GM18868 (cell line): ENCODE measurements around the gene ITCH.
"Not testable (repeated sequence)": the region's sequence is repeated elsewhere in the genome, so short reads cannot be mapped to it uniquely, and the experiment has no call there.

Experiments
- ATAC-seq: cut with Tn5 transposase; IDR thresholded peaks from one replicate; pipeline ENCODE4 v1.9.1; 2021; ENCODE audit warnings: mild to moderate bottlenecking, moderate library complexity; ENCODE audit not compliant: unreplicated experiment

ITCH gene

DNA sequence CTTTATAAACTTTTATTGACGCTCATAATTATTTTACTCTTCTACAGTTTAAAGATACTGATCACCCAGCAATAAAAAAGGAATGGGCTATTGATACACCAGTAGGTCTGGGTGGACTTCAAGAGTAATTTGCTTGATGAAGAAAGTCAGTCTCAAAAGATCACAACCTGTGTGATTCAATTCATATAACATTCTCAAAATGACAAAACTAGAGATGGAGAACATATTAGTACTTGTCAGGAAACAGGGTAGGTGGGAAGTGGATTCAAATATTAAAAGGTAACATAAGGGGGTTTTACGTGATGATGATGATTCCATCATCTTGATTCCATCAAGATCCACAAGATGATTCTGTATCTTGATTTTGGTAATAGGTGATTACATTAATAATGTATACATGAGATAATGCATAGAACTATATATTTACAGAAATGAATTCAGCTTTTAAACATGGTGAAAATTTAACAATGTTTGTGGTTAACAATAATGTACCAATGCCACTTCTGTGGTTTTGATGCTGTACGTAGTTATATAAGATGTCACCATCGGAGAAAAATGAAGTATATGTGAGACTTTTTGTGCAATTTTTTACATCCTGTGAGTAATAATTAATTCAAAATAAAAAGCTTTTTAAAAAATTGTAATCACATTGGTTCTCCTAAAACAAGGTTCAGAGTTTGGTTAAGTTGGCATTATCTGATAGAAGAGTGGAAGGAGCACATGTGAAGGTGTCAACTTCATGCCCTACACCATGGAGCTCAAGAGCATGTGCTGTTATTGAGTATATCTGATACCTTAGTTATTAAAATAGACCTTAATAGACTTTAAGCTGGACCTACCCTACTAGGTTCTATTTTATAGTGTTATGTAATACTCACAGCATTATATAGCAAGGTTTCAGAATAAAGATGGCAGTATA, 86.9 kb downstream of the ITCH start:
- no peak for ATAC-seq

DNA sequence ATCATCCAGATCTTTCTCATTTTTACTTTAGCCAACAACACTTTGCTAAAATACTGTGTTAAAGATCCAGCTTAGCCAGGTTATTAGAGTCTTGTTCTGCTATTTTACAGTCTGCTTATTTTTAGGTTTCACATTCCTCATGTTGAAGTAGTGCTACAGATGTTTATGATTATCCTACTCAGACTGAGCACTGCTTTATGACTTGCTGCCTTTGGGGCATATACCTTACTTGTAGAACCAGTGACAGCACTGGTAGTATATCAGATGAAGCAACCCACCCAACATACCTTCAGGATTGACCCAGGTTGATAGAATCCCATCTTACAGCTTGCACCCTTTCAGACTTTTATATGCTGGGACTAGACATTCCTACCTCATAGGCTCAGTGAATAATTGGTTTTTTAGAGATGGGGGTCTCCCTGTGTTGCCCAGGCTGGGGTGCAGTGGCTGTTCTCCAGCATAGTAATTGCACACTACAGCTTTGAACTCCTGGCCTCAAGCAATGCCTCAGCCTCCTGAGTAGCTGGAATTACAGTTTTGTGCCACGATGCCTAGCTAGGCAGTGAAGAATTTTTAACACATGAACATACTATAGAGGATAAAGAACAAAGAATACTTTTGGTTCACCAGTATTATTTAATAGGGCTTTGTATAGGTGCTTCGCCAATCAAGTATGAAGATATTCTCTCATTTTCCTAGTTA, 89.4 kb downstream of the ITCH start:
- ATAC-seq: no peak

DNA sequence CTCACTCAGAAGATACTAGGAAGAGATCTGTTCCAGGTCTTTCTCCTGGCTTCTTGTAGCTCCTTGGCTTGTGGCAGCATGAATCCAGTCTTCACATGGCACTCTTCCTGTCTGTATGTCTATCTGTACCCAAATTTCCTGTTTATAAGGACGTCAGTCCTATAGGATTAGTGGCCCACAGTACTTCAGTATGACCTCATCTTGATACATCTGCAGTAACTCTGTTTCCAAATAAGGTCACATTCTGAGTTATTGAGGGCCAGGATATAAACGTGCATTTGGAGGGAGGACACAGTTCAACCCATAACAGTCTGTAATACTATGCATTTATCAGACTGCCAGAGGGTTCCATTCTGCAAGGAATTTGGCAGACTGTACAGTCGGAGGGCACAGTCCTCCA, 95.6 kb downstream of the ITCH start:
- ATAC-seq: no peak

DNA sequence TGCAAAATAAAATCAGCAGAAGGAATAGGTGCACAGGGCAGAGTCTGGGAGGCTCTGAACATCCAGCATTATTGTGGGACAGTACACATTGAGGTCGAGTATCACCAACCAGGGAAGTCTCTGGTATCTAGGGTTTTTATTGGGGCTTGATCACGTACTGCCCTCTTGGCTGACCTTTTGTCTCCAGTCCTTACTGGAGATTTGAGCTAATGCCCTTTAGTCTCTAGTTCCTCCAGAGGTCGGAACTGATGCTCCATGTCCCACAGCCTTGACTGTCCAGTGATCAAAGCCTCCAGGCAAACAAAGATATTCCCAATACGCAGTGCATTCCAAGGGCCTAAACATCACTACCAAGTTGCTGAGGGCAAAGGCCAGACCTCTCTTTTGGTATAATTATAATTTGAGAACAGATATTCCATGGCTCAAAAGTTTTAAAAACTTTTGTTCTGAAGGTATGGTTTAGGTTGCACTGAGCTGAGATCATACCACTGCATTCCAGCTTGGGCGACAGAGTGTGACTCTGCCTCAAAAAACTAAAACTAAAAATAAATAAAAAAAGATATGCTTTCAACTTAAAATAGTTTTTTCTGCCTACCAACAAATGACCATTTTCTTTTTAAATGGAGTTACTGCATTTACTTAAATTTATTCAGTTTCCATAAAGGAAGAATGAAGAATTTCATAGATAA, 96.3 kb downstream of the ITCH start:
- no peak for ATAC-seq

DNA sequence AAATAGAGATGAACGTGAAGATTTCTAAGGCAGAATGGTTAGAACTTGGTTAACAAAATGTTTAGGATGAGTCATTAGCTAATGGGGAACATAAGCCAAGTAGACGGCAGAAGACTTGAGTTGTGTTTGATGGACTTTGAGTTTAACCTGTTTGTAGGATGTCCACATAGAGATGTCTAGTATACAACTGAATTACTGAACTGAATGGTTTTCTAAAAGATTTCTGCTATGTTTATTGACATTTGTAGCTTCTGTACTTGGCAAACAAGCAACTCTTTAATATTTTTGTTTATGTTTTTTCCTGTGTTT, 98.7 kb downstream of the ITCH start:
- no peak for ATAC-seq

DNA sequence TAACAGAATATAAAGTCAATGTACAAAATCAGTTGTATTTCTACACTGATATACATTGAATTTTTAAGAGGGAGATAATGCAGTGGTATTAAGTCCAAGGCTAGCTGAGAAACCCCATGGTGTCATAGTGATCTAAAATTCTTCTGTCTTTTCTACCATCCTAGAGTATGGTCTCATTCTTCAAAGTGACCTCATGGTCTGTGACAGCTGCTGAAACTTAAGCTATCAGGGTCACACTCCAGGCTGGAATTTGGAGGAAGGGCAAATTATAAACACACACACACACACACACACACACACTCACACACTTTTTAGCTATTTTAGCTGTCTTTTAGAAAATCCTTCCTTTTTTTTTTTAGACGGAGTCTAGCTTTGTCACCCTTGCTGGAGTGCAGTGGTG, 105.9 kb downstream of the ITCH start:
- ATAC-seq: no peak

DNA sequence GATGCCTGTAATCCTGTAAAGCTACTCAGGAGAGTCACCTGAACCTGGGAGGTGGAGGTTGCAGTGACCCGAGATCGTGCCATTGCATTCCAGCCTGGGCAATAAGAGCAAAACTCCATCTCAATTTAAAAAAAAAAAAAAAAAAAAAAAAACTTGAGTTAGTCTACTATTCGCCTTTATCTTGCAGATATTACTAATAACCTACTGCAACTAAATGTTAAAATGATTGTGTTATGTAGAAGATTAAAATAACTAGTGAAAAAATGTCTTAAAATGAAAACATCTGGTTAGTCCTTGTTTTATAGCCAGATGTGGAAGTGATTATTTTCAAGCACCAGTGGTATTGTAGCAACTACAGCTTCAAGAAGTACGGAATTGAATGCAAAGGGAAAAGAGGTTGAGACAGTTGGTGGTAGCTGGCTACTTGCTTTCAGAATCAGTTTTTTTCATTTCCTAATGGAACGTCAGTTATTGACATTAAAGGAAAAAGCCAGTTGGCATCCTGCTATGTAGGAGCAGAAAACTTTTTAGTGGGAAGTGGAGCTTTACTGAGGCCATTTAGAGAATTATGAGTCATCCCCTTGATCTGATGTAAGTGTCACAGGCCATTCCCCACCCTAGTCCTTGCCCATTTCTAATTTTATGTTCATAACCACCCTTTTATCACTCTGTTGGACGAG, 109.3 kb downstream of the ITCH start:
- no peak for ATAC-seq

DNA sequence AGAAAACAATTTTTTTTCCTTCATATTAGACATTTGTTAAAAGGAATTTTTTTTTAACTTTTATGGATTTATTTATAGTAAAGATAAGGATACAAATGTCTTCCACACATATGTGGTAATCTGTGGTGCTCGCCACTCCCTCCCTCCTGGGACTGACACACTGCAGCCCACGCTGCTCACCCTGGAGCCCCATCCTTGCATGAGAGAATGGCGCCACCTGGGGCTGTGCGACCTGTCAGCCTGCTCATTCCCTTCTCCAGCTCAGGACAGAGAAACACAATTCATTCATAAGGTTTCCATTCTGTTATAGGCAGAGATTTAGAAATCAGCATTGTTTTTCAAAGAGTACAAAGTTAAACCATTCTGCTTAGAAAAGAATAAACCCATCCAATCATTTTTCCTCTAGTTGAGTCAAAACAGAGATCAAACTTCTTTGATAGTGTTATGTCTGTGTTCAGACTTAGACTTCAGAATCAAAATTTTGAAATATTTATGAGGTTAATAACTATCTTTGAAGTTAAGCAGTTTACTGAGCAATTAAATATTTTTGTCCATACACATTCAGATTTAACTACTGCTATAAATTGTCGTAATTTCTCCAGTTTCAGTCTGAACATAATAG, 110.3 kb downstream of the ITCH start:
- ATAC-seq: no peak

DNA sequence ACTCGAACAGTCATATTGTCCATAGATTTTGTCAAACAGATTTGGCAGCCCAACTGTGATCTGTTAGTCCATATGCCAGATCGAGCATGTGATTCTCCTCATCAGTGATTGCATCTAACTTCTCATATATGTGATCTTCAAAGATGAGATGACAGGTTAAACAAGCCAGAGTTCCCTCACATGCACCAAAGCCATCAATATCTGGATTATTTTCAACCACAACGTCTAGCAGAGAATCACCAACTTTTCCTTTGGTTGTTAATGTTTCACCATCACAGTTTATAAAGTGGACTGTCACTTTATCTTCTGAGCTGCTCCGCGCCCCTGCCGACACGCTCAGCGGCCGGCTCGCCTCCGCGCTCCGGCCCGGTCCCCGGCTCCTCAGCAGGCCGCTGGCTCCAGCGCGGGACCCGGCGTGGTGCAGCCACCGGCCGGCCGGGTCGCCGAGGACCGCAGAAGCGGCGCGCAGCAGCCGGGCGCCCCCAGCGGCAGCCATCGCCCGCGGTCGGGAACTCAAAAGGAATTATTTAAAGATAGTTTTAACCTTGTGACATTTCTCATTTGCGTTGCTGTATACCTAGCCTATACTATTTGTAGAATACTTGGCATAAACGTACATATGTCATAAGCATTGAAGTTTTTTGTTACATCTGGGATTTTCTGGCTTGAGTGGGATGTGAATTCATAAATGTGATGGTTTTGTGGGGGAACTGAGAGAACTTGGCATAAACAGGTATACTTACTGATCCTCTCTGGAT, 113.1 kb downstream of the ITCH start:
- ATAC-seq: no peak

DNA sequence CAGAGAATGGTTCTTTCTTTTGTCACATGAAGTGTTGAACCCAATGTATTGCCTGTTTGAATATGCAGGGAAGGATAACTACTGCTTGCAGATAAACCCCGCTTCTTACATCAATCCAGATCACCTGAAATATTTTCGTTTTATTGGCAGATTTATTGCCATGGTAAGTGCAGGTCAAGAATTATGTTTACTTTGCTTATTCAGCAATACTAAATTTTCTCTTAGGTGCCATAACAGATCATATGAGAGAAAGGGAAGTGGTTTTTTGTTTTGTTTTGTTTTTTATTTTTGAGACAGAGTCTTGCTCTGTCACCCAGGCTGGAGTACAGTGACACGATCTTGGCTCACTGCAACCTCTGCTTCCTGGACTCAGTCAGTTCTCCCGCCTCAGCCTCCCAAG, 116.6 kb downstream of the ITCH start:
- no peak for ATAC-seq

DNA sequence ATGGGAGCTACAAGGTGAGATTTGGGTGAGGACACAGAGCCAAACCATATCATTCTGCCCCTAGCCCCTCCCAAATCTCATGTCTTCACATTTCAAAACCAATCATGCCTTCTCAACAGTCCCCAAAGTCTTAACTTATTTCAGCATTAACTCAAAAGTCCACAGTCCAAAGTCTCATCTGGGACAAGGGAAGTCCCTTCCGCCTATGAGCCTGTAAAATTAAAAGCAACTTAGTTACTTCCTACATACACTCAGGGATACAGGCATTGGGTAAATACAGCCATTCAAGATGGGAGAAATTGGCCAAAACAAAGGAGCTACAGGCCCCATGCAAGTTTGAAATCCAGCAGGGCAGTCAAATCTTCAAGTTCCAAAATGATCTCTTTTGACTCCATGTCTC, 119.1 kb downstream of the ITCH start:
- ATAC-seq: not testable (repeated sequence)

DNA sequence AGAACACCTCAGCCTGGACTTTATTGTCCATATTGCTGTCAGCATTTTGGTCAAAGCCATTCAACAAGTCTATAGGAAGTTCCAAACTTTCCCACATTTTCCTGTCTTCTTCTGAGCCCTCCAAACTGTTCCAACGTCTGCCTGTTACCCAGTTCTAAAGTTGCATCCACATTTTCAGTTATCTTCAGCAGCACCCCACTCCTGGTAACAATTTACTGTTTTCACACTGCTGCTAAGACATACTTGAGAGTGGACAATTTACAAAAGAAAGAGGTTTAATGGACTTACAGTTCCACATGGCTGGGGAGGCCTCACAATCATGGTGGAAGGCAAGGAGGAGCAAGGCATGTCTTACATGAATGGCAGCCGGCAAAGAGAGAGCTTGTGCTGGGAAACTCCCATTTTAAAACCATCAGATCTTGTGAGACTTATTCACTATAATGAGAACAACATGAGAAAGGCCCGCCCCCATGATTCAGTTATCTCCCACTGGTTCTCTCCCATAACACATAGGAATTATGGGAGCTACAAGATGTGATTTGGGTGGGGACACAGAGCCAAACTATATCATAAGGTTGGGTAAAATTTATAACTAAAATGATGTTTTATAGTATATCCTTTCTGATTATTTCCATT, 120.6 kb downstream of the ITCH start:
- ATAC-seq: not testable (repeated sequence)

DNA sequence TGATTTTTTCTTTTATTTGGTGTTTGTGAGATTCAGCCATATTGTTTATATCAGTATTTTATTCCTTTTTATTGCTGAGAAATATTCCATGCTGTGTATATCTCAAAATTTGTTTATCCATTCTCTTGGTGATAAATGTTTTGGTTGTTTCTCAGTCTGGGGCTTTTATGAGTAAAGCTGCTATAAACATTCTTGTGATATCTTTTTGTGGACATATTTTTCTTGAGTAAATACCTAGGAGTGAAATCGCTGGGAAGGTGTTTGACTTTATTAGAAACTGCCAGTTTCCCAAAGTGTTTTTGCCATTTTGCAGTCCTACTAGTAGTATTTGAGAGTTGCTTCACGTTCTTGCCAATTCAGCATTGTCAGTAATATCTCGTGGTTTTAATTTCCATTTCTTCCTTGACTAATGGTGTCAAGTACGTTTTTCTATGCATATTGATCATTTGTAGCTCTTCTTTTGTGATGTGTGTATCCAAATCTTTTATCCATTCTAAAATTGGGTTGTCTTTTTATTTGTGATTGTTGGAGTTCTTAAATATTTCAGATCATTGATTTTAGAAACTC, 122.1 kb downstream of the ITCH start:
- no peak for ATAC-seq

DNA sequence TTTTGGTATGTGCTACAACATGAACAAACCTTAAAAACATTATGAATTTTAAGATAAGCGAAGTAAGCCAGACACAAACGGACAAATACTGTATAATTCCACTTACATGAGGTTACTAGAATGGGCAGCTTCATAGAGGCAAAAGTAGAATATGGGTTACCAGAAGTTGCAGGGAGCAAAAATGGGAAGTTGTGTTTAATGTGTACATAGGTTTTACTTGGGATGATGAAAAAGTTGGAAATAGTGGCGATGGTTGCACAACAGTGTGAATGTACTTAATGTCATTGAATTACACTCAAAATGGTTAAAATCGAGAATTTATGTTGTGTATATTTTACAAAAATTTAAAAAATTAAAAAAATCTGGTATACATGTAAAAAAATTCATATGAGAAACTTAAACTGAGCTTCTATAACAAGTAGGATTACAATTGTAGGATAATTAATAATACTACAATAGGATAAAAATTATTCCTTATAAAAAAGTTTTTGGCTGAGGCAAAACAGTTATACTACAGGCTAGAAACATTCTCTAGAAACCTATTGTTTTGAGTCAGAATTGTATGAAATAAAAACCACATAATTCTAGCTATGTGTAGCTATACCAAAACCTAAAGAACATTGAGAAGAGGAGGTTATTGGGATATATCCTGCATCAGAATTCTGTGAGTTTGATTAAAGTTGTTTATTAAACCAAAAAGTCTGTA, 128.3 kb downstream of the ITCH start:
- no peak for ATAC-seq

DNA sequence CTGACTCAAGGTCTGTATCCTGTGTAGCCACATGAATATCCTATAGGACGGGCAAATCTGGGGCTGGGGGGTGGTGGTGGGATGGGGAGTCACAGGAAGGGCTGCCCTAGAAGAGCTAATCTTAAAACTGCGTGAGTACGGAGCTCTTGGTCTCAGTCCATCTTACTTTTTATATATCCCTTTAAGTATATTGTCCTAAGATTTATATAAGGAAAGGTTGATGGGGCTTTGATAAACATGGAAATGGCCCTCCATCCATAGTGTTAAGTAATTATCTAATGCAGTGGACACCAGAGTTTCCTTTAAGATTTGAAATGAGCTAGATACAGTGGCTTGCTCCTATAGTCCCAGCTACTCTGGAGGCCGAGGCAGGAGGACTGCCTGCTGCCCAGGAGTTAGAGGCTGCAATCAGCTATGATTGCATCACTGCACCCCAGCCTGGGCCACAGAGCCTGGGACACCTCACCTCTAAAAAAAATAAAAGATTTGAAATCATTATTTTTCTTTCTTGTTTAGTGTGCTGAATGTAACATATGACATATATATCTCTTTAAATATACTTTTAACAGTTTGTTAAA, 128.9 kb downstream of the ITCH start:
- ATAC-seq: no peak

DNA sequence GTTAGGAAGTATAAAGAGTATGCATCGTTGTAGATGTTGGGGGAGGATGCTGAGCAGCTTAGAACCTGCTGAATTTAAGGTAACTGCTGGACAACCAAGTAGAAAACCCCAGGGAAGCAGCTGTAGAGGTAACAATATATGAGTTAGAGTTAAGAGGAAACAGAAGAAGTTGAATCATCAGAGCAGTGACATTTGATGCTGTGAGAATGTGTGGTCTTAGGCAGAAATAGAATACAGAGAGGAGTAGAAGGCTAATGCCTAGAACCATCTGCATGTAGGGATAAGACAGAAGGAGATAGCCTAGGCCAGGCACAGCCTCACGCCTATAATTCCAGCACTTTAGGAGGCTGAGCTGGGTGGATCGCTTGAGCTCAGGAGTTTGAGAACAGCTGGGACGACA, 130.6 kb downstream of the ITCH start:
- ATAC-seq: no peak

DNA sequence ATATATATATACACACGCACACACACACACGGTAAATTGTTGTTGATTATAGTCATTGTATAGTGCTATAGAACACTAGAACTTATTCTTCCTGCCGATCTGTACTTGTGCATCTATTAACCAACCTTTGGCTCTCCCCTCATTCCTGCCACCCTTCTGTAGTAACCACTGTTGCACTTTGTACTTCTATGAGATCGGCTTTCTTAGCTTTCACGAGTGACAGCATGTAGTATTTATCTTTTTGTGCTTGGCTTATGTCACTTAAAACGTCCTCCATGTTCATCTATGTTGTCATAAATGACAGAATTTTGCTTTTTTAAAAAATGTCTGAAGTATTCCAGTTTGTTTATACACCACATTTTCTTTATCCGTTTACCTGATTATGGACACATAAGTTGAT, 132.2 kb downstream of the ITCH start:
- ATAC-seq: no peak

DNA sequence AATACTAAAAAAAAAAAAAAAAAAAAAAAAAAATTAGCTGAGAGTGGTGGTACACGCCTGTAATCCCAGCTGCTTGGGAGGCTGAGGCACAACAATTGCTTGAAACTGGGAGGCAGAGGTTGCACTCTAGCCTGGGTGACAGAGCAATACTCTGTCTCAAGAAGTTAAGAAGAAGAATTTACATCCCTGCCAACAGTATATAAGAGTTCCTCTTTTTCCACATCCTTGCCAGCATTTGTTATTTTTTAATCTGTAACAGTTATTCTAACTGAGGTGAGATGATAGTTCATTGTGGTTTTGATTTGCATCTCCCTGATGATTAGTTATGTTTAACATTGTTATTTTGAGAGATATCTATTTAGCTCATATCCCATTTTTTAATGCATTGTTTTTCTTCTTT, 132.8 kb downstream of the ITCH start:
- no peak for ATAC-seq
